Heart left ventricle (tissue), 13 donors: Measurements from ENCODE around the gene MAML2.

Experiments used
- CTCF ChIP-seq, 12 donors: fragments of 200-600 bp; sonication (generic) in 4 of 12; IDR thresholded peaks; one replicate each; pipeline versions ENCODE4 v1.5.0 to v1.8.0; 2018 to 2022; ENCODE audit warnings: antibody characterized with exemption in 12 of 12, mild to moderate bottlenecking in 5 of 12
- POLR2A ChIP-seq, 2 donors: fragments of 450-650 bp; IDR thresholded peaks; one replicate each; pipeline ENCODE4 v1.6.1; 2017; ENCODE audit warnings: antibody characterized with exemption in 2 of 2, mild to moderate bottlenecking in 2 of 2, moderate library complexity in 2 of 2
- donor health status: ischemic (EF 13 %, LVEDD 7.1; RV severe dilation, severe dysfunction).
- donor health status: DM: no; HTN: yes; CAD: no.
- donor health status: DM: no; HTN: no; CAD: no.
- donor health status: ischemic (EF 25% LVEDD 6.9; RV normal size, moderate dysfunction).
- donor health status: ischemic (EF 25% LVEDD 5.7; RV mildly dilated, moderate dysfunction).
- donor health status: ischemic (EF 35%, LVEDD 5.7; RV mildly dilated, moderate dysfunction).
- donor health status: nonischemic (EF 11% LVEDD 7.7; RV severe dilation, severe dysfunction).
- donor health status: DM: yes; HTN: yes; CAD: no.
- donor health status: PGD.
- donor health status: ischemic (EF 29% LVEDD 5.4; RV normal size, mild dysfunction).
- donor health status: nonischemic (EF 23%, LVEDD 6.1; RV moderate dilation, normal function).

- TF ChIP-seq CTCF (IDR thresholded peaks at IDR 0.05) (no peak), POLR2A (IDR thresholded peaks at IDR 0.05) (no peak)
Measured at GRCh38 chr11:96306071-96306470, 36.9 kb downstream of the MAML2 start.
